ENCODE measurements around the gene ADCY5.
A peak's percentile ranks its signal among the peaks of the same experiment; 100 is the strongest.

ADCY5 gene

DNA sequence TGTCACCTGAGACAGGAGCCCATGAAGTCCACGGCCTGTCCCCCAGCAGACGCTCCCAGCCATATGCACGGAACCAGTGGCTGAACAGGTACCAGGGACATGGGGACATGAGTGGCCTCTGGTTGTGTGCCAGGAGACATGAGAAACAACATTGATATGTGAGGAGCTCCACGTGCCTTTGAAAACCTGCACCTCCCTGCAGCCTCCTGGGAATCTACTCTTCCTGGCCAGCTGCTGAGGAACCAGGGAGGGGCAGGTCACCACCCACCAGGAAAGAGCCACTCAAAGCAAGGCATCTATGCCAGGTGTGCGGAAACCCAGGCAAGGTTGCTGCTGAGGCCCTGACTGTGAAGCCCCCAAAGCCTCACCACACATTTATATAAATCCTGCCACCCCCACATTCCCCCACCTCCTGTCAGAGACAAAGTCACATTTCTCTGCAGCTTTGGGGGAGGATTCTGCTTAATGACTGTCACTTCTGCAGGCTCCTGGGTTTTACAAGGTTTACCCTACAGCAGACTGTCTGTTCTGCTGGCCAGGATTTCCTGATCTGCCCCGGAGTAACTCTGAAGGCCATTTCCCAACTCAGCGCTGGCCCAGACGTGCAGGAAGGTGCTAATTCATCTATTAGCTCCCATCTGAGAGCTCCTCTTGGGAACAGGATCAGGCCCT lies 110.8 kb downstream of the ADCY5 start:
- no peak for DNase-seq

DNA sequence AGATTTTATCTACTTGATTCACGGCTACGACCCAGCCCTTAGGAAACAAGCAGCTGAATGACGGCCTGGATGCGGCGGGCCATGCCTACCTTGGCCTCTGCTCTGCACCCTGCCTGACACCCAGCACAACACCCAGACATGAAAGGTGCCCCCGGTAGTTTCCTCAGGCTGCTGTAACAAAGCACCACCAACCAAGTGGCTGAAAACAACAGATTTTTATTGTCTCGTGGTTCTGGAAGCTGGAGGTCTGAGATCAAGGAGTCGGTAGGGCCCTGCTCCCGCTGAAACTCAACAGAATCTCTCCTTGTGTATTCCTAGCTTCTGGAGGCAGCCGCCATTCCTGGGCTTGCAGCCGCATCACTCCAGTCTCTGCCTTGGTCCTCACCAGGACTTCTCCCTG lies 111.7 kb downstream of the ADCY5 start:
- DNase-seq, result no peak

DNA sequence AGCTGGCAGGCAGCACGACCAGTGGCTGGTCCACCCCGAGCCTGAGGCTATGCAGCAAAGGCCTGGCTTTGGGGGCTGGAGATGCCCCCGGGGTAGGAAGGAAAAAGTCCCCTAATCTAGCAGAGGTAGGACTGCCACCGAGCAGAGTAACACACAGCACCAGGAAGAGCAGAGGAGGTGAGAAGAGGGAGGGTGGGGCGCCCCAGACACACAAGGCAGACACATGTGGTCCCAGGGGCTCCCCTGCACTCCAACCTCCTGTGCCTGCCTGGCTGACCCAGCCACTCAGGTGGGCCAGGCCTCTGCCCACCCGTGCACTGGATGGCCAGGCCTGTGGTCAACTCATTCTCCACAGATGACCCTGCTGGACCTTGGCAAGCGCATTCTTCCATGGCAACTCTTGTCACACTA lies 112.4 kb downstream of the ADCY5 start:
- no peak for DNase-seq

DNA sequence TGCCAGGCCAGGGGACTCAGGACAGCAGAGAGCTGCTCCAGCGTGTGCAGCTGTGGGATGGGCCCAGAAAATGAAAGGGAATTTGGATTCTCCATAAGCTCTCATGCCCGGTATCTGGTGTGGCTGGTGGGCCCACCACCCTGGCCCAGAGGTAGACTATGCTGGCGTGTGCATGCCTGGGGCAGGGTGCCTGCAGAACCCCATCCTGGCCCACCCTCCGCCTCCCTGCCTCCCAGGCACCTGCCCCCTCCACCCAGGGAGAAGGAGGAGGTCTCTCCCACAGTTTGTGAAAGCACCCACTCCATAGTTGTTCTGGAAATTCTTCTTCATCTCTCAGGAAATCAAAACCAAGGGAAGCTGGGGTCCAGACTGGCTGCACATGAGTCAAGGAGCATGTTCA lies 112.9 kb downstream of the ADCY5 start:
- DNase-seq, result no peak

DNA sequence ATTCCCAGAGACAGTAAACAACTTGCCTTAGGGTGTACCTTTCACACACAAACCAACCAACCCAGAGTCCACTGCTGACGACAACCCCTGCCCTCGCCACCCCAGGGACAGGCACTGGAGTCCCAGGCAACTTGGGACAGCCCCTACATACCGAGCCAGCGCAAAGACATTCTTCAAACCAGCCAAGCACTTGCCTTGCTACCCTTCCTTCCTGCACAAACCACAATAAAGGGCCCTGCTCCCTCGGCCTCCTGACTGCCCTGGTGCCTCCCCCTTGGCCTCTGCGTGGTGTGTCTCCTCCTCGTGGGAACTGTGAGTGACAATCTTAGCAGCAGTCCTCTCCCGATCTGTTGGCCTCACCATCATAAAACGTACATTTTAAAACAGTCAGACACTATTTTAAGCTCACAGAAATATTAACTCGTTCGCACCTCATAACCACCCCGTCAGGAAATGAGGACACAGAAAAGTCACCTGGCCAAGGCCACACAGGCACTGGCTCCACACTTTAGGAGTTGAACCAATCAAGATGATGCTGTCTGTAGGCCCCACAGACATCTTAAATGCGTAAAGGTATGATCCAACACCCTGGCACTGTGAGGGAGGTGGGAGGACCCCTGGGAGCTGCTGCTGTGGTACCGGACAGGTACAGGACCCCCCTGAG lies 113.8 kb downstream of the ADCY5 start:
- DNase-seq, result no peak

DNA sequence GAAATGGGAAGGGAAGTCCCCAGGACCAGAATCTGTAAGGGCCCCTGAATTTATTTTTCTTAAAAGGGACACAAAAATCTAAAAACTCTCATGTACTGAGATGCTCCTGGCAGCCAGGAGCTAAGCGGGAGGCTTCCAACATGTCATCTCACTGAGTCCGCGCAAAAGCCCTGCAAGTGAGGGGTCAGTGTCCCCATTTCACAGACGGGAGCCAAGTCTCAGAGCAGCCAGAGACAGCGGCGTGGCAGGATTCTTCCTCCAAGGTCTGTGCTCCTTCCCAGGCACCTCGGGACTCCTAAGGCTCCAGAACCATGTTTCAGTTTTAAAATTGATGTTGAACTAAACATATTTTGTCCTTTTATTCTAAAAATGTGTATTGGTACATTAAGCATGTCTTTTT lies 114.8 kb downstream of the ADCY5 start:
- DNase-seq, result no peak

DNA sequence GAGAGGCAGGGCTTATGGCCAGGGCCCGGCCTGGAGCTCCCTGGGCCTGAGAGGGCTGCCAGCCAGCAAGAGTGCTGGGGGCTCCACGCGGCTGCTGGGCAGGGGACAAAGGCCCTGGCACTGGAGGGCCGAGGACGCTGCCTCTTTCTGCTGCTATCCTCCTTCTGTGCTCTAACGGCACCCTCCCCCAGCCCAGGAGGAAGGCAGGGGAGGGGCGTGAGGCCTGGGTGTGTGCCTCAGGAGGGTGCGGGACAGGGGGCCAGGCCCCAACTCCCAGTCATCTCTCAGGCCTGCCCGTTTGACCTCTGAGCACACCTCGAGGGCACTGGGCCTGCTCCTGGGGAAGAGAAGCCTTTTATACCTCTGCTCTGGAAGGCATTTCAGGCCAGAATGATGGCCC lies 115.5 kb downstream of the ADCY5 start:
- DNase-seq, result no peak

DNA sequence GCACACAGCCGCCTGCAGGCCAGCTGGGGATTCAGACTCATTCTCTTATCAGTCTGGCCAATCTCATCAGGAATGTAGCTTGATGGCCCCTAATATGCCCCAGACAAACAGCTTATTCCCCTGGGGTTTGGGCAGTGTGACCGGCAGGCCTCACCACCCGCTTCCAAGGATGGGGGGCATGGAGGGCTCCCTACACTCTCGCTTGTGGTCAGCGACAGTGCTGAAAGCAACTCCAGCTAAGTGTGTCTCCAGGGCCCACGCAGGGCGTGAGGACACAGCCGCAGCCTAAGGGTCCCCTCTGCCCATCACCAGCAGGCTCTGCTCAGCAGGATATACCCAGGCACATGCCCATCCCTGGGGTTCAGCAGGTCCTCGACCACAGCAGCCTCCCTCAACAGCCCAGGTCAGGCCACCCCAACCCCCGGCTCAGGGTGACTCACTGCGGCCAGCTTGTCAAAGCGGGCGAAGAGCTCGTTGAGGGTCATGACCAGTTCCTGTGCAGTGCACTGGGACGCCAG lies 116.7 kb downstream of the ADCY5 start:
- no peak for DNase-seq

DNA sequence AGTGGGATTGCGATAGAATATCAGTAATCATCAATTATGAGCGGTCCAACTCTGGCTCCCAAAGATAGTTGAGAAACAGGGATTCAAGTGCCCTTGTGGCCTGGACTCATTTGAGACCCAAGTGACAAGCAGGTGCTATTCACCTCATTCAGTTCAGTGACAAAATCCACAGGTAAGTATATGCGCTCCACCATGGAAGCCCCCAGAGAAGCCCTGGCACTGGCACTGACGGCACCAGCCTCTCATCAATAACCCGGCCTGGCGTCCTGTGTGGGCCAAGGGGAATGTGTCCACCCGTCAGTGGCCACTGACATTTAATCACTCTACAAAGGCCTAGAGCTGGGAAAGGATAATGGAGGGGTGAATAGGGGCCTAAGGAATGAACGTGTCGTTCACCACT lies 117.2 kb downstream of the ADCY5 start:
- DNase-seq, result no peak

DNA sequence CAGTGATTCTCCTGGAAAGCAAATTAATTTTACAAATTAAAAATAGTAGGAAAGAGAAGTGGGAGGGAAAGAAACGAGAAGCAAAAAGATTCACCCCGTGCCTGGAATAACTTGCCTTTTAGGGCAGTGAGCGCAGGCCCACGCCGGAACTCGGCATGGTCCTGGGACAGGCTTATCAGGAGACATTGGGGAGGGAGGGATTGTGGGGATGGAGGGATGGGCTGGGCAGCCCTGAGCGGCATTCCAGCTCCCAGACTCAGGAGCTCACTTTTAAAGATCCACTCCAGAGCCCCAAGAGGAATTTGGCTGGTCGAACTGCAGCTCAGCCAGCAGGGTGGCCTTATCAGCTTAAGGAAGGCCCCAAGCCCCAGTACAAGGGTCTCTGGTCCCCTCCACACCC lies 117.9 kb downstream of the ADCY5 start:
- no peak for DNase-seq

DNA sequence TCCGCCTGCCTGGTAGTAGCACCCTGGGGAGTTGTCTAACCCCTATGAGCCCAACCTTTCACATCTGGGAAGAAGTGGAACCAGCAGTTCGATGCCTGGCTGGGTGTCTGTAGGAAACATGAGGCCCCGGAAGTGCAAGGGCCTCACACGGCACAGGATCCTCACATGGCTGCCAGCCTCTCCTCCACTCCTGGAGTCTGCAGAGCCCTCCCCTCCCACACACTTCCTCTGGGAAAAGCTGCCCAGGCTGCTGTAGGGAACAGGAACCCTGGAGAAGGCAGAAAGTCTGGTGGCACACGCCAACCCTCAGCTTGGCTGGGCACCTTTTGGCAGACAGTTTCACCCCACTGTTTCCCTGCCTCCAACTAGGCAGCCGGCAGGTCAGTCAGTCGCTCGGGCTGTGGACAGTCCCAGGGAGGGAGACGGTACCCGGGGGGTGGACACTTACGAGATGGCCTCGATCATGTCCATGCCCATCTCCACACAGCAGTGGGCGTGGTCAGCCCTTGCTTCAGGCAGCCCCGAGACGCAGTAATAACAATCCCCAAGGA lies 118.4 kb downstream of the ADCY5 start:
- DNase-seq, result no peak

DNA sequence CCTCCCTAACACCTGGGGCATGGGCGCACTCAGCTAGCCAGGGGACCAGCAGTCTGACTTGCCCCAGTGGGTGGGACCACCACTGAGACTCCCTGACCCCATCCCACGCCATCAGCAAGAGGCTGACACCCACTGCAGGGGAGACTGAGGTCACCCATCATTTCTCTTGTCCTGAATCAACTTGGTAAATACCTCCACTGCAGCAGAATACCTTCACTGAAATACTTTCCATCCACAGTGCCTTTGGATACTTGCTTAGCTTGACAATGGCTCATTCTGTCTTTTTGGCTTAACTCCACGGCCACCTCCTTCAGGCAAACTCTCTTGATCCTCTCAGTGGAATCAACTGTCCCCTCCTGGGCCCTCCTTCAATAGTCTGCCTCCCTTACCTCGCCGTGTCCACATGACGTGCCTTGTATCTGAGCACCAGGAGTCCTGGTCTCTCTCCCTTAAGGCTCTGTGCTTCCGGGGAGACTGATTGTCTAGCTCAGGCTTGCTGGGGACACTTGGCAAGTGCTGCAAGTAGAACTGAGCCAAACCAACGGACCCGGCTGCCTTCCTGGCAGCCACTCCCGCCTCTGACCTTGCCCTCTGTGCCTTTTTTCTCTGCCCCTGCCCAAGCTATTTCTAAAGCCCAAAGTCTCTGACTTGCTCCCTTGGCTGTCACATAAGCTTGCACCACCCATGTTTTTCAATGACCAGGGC lies 119.1 kb downstream of the ADCY5 start:
- no peak for DNase-seq

DNA sequence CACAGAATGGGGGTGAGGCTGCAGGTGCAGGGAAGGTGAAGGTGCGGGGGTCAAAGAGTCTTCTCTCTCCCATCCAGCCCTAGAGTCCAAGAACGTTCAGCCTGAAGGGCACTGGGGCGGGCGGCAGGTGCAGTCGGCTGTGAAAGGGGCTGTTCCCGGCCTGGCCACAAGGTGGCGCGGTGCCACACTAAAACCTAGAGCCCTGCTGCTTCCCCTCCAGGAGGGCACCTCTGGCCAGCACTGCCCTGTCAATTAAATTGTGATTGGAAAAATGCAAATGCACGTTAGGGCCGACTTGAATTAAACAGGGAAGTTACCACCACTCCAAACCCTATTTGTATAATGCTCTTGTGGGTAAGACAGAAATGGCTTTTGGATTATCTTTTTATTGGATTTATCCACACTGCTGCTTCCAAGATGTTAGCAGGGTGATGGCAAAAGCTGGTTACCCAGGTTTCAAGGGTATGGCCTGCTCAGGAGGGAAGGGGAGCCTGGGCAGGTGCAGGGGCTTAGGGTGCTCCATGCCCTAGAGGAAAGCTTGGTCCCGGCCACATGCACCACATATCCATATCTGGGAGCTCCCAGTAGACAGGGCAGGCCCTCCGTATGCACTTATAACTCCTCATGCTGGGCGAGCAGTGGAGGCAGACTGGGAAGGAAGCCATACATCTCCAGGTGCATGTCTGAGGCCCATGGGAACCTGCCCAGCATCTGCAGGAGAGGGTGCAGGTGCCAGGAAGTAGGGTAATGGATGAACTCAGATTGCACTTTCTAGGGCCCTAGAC lies 119.8 kb downstream of the ADCY5 start:
- DNase-seq, result peak; percentile 56

DNA sequence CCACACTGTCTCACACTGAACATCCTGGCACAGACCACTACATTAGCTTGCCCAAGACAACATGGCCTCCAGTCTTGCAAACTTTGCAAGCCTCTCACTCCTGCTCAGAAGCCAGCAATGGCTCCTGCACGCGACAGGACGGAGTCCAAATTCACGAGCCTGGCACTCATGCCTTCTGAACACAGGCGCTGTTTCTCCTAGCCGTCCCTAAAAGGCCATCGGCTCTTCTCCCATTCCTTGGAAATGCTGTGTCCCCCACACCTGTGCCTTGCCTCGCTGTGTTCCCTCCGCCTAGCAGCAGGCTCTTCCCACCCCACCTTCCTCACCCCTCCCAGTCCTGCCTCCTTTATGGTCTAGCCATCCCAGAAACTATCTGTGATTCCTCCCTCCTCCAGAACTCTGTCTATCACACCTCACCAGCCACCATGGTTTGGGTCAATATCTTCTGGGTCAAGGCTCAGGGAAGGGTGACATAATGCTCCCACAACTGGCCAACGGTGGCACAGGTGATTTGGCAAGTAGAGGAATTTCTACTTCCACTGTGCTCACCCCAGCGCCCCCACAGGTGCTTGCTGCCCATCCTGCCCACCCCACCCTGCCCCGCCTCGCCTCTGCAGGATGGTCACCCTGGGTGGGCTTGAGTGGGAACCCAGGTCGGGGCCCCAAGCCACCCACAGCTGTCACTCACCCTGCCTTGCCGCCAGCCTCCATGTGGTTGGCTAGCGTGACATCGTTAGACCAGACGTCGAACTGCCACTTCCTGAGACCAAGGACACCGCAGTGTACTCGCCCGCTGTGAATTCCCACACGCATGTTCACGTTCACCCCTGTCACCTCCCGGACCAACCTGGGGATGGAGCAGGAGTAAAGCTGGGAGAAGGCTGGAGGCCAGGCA lies 120.7 kb downstream of the ADCY5 start:
- no peak for DNase-seq

DNA sequence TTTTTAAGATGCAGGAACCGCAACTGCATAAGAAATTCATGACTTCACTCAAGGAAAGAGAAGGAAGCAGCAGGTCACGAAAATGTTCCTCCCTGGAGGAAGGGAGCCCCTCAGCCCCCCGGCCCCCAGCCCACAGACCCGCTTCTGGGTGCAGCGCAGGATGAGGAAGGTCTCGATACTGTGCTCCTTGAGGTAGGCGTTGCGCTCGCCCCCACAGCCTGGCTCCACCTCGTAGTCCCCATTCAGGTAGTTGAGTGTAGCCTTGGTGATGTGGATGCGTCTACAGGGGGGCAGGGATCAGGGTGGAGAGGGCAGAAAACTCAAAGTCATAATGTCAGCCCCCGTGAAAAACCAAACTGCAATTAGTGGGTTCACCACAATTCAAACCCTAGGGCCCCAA lies 121.4 kb downstream of the ADCY5 start:
- DNase-seq, result no peak

DNA sequence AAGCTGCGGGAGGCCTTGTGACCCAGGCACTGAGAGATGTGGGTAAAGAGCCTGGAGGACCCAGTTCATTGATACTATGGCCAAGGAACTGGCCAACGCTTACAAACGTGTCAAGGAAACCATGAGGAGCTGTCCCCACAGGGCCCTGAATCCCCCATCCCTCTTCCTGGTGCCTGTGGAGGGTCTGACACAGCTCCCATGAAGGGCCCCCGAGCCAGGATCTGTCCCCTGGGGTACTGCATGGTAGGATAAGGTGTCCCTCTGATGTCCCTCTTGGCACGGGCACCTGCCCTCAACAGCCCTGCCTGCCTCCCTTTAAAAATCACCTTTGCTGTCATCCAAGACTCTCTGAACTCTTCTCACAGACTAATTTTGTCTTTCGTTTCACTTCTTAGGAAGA lies 122.4 kb downstream of the ADCY5 start:
- DNase-seq, result no peak

DNA sequence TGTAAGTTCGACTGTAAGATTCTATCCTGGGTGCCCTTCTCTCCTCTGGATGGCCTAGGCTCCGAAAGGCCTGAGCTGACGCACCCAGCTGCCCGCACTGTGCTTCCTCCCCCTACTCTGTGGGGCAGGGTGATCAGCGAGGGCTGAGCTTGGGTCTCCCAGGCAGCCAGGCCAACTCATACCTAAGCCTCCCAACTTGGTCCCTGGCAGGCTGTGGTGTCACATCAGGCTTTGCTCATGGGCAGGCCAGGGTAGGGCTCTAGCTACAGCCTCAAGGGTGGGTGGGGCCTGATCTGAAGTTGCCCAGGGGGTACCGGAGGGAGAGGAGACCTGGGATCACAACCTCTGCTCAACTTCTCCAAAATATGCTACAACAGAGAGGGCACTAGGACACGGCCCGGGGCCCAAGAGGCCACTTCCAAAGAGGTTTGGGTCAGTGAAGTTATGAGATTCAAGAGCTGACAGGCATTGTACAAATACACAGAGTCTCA lies 123.1 kb downstream of the ADCY5 start:
- no peak for DNase-seq

DNA sequence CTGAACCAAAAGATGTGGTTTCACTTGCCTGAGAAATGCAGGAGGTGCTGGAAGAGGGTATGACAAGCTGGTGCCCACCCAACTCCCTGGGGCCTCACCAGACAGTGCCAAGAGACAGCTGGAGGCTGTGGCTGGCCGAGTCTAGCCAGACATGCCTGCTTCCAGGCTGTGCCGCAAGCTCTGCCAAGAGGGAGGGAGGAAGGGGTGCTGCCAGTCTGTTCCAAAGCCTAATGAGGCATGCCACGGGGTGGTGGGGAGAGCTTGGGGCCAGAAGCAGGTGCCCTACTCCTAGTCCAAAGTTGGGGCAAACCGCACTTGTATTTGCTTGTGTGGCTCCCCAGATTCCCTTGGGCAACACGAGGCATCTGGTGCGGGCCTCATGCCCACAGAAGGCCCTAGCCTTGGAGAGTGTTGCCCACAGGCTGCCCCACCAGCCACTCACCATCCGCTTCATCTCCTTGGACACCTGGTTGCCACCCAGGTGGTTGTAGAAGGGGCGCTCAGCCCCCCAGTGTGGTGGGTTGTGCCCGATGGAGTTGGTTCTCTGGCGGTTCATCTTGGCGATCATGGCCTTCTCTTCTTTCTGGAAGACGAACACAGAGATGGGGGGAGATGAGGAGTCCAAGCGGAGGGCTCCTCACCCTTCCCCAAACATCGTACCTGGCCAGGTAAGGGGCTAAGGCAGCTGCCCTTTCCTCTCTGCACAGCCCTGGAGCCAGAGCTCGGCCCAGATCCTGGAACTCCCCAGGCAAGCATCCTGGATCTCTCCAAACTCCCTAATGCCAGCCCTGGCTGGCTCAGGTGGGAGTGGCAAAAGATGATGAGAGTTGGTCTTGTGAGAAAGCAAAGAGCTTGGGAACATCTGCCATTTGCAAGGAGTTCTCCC lies 123.8 kb downstream of the ADCY5 start:
- no peak for DNase-seq

DNA sequence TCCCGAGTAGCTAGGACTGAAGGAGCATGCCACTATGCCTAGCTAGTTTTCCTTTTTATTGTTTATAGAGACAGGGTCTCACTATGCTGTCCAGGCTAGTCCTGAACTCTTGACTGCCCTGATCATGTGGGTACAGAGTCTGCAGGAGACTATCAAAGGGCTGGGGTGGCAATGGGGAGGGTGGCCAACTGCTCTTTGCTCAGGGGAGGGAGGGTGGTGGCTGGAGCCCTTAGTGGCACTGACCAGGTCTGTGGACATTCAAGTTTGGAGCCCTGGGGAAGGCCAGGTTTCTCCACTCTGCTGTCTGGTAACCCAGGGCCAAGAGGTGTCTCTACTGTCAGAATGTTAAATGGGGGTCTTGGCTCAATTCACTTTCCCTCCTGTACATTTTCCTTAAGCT lies 125.1 kb downstream of the ADCY5 start:
- DNase-seq, result no peak

DNA sequence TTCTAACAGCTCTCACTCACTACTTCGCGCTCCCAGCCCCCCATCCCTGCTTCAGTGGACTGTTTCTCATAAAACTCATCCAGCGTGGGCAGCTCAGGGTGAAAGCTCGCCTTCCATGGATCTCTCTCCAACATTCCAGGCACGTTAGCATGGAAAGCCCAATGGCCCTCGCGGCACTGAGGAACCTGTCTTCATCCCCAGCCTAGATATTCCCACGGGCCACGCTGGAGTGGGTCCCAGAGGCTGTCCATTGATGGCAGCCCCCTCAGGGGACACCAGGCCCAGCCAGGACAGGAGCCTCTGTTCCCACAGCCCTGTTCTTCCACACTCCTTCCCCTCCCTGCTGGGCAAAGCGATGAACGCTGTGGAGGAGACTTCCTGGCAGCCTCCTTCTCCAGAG lies 126.0 kb downstream of the ADCY5 start:
- DNase-seq, result no peak

DNA sequence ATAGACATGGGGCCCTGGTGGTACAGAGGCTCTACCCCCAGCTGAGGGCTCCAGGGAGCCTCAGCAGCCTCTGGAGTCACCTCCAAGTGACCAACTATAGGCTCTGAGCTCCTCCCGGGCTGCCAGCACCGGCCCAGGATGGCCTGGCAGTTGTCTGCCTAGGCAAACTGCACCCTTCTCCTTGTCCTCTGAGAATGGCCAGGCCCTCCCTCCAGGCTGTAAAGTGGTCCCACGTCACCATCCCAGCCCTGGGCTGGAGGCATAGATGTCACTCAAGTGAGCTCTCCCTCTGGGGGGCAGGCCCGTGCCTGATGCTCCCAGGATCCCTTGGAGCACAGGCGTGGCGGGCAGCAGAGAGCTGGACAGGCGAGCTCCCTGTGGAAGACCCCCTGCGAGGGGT lies 127.1 kb downstream of the ADCY5 start:
- no peak for DNase-seq
